IMR-90 (cell line): ENCODE measurements around the gene GAD2. TPM values are rescaled to one million over a fixed set of nuclear protein-coding genes. Genes with fewer than 3 reads are reported as not detected.

Source experiments
- ATAC-seq: fragments of 200-7000 bp; cut with Tn5 transposase; 2 replicates; pipeline ENCODE4 v1.9.1; 2020; ENCODE audit warnings: low read depth, mild to moderate bottlenecking, moderate library complexity
- BruUV-seq: library from RNA; stranded (reverse); fragments of 400-500 nt; replicated peaks from 2 replicates; lab custom pipeline; 2021; lab: Mats Ljungman, UMichigan
- CTCF ChIA-PET: fragments of 300-600 bp; formaldehyde crosslinking; extraction: SDS; loops from one replicate; lab custom pipeline; 2021; ENCODE audit warnings: antibody characterized with exemption; lab: Yijun Ruan, JAX
- POLR2A ChIA-PET: fragments of 300-600 bp; sonication (Branson Sonifier 250); formaldehyde crosslinking; loops from one replicate; lab custom pipeline; 2022; ENCODE audit warnings: antibody characterized with exemption; ENCODE audit not compliant: unreplicated experiment; lab: Charles Lee
- DNase-seq: peaks from one replicate; pipeline ENCODE4 v3.0.0; 2013
- H2AFZ ChIP-seq: replicated peaks from 2 replicates; pipeline ENCODE3; 2013; ENCODE audit warnings: low read length, mild to moderate bottlenecking; ENCODE audit not compliant: poor library complexity
- H2AK5ac ChIP-seq: 2 replicates; pipeline ENCODE4 v1.6.1; 2013; ENCODE audit warnings: low read depth, low read length, inconsistent platforms
- H2AK9ac ChIP-seq: replicated peaks from 2 replicates; pipeline ENCODE3; 2013; ENCODE audit warnings: mild to moderate bottlenecking, low read depth, low read length, moderate library complexity; ENCODE audit not compliant: poor library complexity
- H2BK120ac ChIP-seq: 2 replicates; pipeline ENCODE4 v1.6.1; 2013; ENCODE audit warnings: low read depth, low read length, inconsistent platforms
- H2BK15ac ChIP-seq: 3 replicates; pipeline ENCODE4 v1.6.1; 2013; ENCODE audit warnings: low read depth, low read length, inconsistent platforms
- H2BK20ac ChIP-seq: 2 replicates; pipeline ENCODE4 v1.6.1; 2013; ENCODE audit warnings: low read depth, mild to moderate bottlenecking, inconsistent platforms, low read length, moderate library complexity
- H2BK5ac ChIP-seq: 2 replicates; pipeline ENCODE4 v1.6.1; 2013; ENCODE audit warnings: mild to moderate bottlenecking, low read depth, low read length, inconsistent platforms; ENCODE audit not compliant: poor library complexity, severe bottlenecking
- H3K14ac ChIP-seq: replicated peaks from 2 replicates; pipeline ENCODE4 v1.6.1; 2013; ENCODE audit warnings: low read depth, low read length, inconsistent platforms
- H3K18ac ChIP-seq: 2 replicates; pipeline ENCODE4 v1.6.1; 2013; ENCODE audit warnings: low read depth, low read length, control low read depth
- H3K23ac ChIP-seq: 2 replicates; pipeline ENCODE4 v1.6.1; 2013; ENCODE audit warnings: low read depth, low read length, inconsistent platforms
- H3K27ac ChIP-seq: 2 replicates; pipeline ENCODE4 v1.5.1; 2013; ENCODE audit warnings: mild to moderate bottlenecking, control low read depth, low read length; ENCODE audit not compliant: insufficient read depth
- H3K27me3 ChIP-seq: 2 replicates; pipeline ENCODE4 v1.6.1; 2013; ENCODE audit warnings: low read length; ENCODE audit not compliant: control insufficient read depth, insufficient read depth
- H3K36me3 ChIP-seq: 2 replicates; pipeline ENCODE4 v1.6.1; 2013; ENCODE audit warnings: low read length, mixed read lengths; ENCODE audit not compliant: control insufficient read depth, insufficient read depth
- H3K4ac ChIP-seq: 2 replicates; pipeline ENCODE4 v1.6.1; 2013; ENCODE audit warnings: low read depth, low read length, inconsistent platforms
- H3K4me1 ChIP-seq: 2 replicates; pipeline ENCODE4 v1.6.1; 2013; ENCODE audit warnings: low read length, mixed read lengths; ENCODE audit not compliant: control insufficient read depth, insufficient read depth
- H3K4me2 ChIP-seq: 2 replicates; pipeline ENCODE4 v1.6.1; 2013; ENCODE audit warnings: low read depth, mild to moderate bottlenecking, control low read depth, low read length, moderate library complexity
- H3K4me3 ChIP-seq: 2 replicates; pipeline ENCODE4 v1.5.1; 2013; ENCODE audit warnings: low read depth, mild to moderate bottlenecking, control low read depth, low read length, moderate library complexity; ENCODE audit not compliant: insufficient read depth
- H3K56ac ChIP-seq: 2 replicates; pipeline ENCODE4 v1.6.1; 2013; ENCODE audit warnings: low read length, inconsistent platforms; ENCODE audit not compliant: insufficient read depth; ENCODE audit errors: extremely low read depth
- H3K79me1 ChIP-seq, 2 experiments: 2 replicates each; pipeline ENCODE4 v1.6.1; 2013; ENCODE audit warnings: low read length in 2 of 2, inconsistent platforms in 1 of 2, low read depth in 1 of 2
- H3K9ac ChIP-seq: 2 replicates; pipeline ENCODE4 v1.6.1; 2013; ENCODE audit warnings: low read depth, low read length, control low read depth
- H3K9me1 ChIP-seq: 2 replicates; pipeline ENCODE4 v1.6.1; 2013; ENCODE audit warnings: low read length, inconsistent platforms; ENCODE audit not compliant: insufficient read depth
- H3K9me3 ChIP-seq: 2 replicates; pipeline ENCODE4 v1.6.1; 2013; ENCODE audit warnings: low read length; ENCODE audit not compliant: control insufficient read depth, insufficient read depth
- H4K20me1 ChIP-seq: 2 replicates; pipeline ENCODE4 v1.6.1; 2013; ENCODE audit warnings: low read length, inconsistent platforms; ENCODE audit not compliant: insufficient read depth
- H4K5ac ChIP-seq: 2 replicates; pipeline ENCODE4 v1.6.1; 2013; ENCODE audit warnings: mild to moderate bottlenecking, low read depth, low read length, control low read depth
- H4K8ac ChIP-seq, 2 experiments: 2 replicates each; pipeline ENCODE4 v1.6.1; 2013; ENCODE audit warnings: low read depth in 2 of 2, low read length in 2 of 2, control low read depth in 1 of 2, inconsistent platforms in 1 of 2
- H4K91ac ChIP-seq: 2 replicates; pipeline ENCODE4 v1.6.1; 2013; ENCODE audit warnings: low read depth, low read length, inconsistent platforms; ENCODE audit not compliant: insufficient read depth
- CHD1 ChIP-seq: IDR thresholded peaks from 2 replicates; pipeline ENCODE4 v1.6.1; 2012; ENCODE audit warnings: low read depth, low read length, improper control_type of control experiment
- MAFK ChIP-seq: IDR thresholded peaks from 2 replicates; pipeline ENCODE4 v1.6.1; 2012; ENCODE audit warnings: low read depth, low read length, improper control_type of control experiment
- NFE2L2 ChIP-seq: fragments of 150-350 bp; IDR thresholded peaks from 2 replicates; pipeline ENCODE4 v1.6.1; 2016; ENCODE audit warnings: low read depth, mild to moderate bottlenecking, low read length
- RAD21 ChIP-seq: IDR thresholded peaks from 2 replicates; pipeline ENCODE4 v1.6.1; 2012; ENCODE audit warnings: low read length, improper control_type of control experiment
- SMC3 ChIP-seq: fragments of 150-350 bp; IDR thresholded peaks from 2 replicates; pipeline ENCODE4 v1.6.1; 2016; ENCODE audit warnings: low read depth, mild to moderate bottlenecking, antibody characterized with exemption, low read length, moderate library complexity
- WGBS, 2 experiments: methylation state at CpG; one replicate each; pipeline versions ENCODE4 v1.1.5 to v1.1.7; 2013; ENCODE audit warnings: missing lambda C conversion rate in 2 of 2; ENCODE audit not compliant: insufficient read length in 1 of 2; ENCODE audit errors: extremely low coverage in 2 of 2; 5-methylcytosine and 5-hydroxymethylcytosine counted together
- dilution Hi-C: fragments of 300-500 bp; cut with HindIII; formaldehyde crosslinking; loops from one replicate; pipeline ENCODE4 v1.14.3; 2018; ENCODE audit warnings: low sequenced_read_pairs; ENCODE audit not compliant: unreplicated experiment
- in situ Hi-C: fragments of 300-500 bp; cut with MboI; formaldehyde crosslinking; loops from 3 replicates; pipeline ENCODE4 v1.14.3; 2019; ENCODE audit warnings: low sequenced_read_pairs, inconsistent platforms, mixed read lengths
- intact Hi-C: fragments of 100-400 bp; cut with micrococcal nuclease; formaldehyde crosslinking; loops from 2 replicates; pipeline ENCODE4 v1.10.0; 2022
- polyA plus RNA-seq, 3 experiments: library from polyadenylated mRNA; depleted of rRNA; stranded (reverse); fragments of >200 nt; gene quantifications; 2 replicates each; pipeline ENCODE4 v1.2.3, GENCODE V29; 2012; ENCODE audit warnings: low replicate concordance in 1 of 3
- total RNA-seq: library from RNA; depleted of rRNA; stranded (reverse); fragments of >200 nt; gene quantifications from 2 replicates; pipeline ENCODE4 v1.2.3, GENCODE V29; 2012
- TF ChIP-seq, protein P1 (sequence below): fragments of 150-350 bp; IDR thresholded peaks from 2 replicates; pipeline ENCODE4 v1.6.1; 2016; ENCODE audit warnings: low read depth, mild to moderate bottlenecking, low read length, moderate library complexity, borderline replicate concordance
- TF ChIP-seq, protein P2 (sequence below): fragments of 150-350 bp; IDR thresholded peaks from 2 replicates; pipeline ENCODE4 v1.6.1; 2017; ENCODE audit warnings: mild to moderate bottlenecking, antibody characterized with exemption, low read length, low read depth

The GAD2 gene
- total and polyA plus RNA-seq, 2 of the 4 experiments (the other 2 are of a cell fraction) = not detected

DNA sequence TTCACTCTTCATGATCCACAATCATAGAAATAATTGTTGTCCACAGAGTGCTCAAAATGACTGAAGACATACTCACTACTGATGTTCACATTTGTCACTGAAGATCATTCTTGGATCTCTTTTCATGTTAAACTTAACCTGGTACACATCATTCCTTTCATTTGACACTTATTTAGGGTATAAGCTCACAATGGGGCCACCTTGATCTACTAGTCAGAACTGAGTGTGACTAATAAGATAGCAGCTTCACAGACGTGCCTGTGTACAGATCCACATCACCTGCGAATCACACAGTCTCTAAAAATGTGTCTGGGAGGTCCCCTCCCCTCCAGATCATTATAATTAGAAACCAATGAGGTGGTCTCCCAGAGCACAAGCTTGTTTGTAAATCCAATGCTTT is 21.8 kb downstream of the GAD2 start:
- no peaks in the 10 kb centered on the region for H4K20me1 ChIP-seq
- H3K23ac ChIP-seq = no peak overlapping the region
- no peak for ATAC-seq
- H3K56ac ChIP-seq = no peak overlapping the region
- no peak overlapping the region for H3K27ac ChIP-seq
- H2AFZ ChIP-seq = no peak overlapping the region
- in situ Hi-C loops (no loop called here), dilution Hi-C loops (no loop called here), intact Hi-C loops (no loop called here)
- no peak overlapping the region for H2BK15ac ChIP-seq
- H4K91ac ChIP-seq = no peak overlapping the region
- no peak overlapping the region for H3K18ac ChIP-seq
- POLR2A ChIA-PET = no interaction called here
- WGBS, 2 experiments = no CpG with 5 or more reads among the region's 2 CpGs
- H2BK5ac ChIP-seq = no peak overlapping the region
- H3K9me1 ChIP-seq = no peaks in the 10 kb centered on the region
- no peaks in the 10 kb centered on the region for H3K79me1 ChIP-seq
- no peaks in the 10 kb centered on the region for H3K4me1 ChIP-seq
- no peak overlapping the region for H3K14ac ChIP-seq
- H3K4me2 ChIP-seq = no peak overlapping the region
- H3K9ac ChIP-seq = no peak overlapping the region
- no peak overlapping the region for H2BK20ac ChIP-seq
- no peaks in the 10 kb centered on the region for H3K36me3 ChIP-seq
- BruUV-seq = no TSS peak
- no peaks in the 10 kb centered on the region for H3K27me3 ChIP-seq
- H2AK5ac ChIP-seq = no peak overlapping the region
- H3K4me3 ChIP-seq = no peak overlapping the region
- CTCF ChIA-PET = no interaction called here
- H4K8ac ChIP-seq = no peak overlapping the region
- H2BK120ac ChIP-seq = no peak overlapping the region
- H3K9me3 ChIP-seq = peaks cover 18% of the 10 kb centered on the region
- DNase-seq = no peak
- no peak overlapping the region for H3K4ac ChIP-seq
- no peak overlapping the region for H4K5ac ChIP-seq
- TF ChIP-seq RAD21 (no peak), NFE2L2 (no peak), MAFK (no peak), CHD1 (no peak), SMC3 (no peak)
- TF ChIP-seq, protein P1, sequence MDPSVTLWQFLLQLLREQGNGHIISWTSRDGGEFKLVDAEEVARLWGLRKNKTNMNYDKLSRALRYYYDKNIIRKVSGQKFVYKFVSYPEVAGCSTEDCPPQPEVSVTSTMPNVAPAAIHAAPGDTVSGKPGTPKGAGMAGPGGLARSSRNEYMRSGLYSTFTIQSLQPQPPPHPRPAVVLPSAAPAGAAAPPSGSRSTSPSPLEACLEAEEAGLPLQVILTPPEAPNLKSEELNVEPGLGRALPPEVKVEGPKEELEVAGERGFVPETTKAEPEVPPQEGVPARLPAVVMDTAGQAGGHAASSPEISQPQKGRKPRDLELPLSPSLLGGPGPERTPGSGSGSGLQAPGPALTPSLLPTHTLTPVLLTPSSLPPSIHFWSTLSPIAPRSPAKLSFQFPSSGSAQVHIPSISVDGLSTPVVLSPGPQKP = no peak
- TF ChIP-seq, protein P2, sequence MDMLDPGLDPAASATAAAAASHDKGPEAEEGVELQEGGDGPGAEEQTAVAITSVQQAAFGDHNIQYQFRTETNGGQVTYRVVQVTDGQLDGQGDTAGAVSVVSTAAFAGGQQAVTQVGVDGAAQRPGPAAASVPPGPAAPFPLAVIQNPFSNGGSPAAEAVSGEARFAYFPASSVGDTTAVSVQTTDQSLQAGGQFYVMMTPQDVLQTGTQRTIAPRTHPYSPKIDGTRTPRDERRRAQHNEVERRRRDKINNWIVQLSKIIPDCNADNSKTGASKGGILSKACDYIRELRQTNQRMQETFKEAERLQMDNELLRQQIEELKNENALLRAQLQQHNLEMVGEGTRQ = no peak
- H2AK9ac ChIP-seq = no peak overlapping the region
